A673 (cell line): ENCODE results near the gene CDON.

Experiments
- CTCF ChIP-seq: fragments of 300-800, 200-600 bp; sonication (generic); conservative IDR thresholded peaks from 2 replicates; pipeline ENCODE4 v1.5.1; 2017; ENCODE audit warnings: low read depth, mild to moderate bottlenecking, antibody characterized with exemption, low read length, moderate library complexity, mixed read lengths
- EZH2 ChIP-seq: fragments of 200-600 bp; sonication (generic); IDR thresholded peaks from 2 replicates; pipeline ENCODE4 v1.6.1; 2017; ENCODE audit warnings: borderline replicate concordance, low read depth, mild to moderate bottlenecking, mixed read lengths, antibody characterized with exemption, low read length; ENCODE audit not compliant: poor library complexity, severe bottlenecking

DNA sequence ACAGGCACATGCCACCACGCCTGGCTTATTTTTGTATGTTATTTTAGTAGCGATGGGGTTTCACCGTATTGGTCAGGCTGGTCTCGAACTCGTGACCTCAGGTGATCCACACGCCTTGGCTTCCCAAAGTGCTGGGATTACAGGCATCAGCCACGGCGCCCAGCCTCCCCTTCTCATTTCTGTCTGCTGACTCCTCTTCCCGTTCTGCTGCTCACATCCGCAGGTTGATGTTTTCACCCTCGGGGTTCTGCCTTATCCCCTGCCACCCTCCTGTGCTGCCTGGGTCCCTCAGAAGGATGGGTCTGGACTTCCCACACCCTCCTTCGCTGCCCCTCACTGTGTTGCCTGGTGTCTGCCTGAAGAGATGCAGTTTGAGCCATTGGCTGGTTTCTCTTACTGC, 136.0 kb downstream of the CDON start:
- TF ChIP-seq CTCF (no peak), EZH2 (no peak)
